NCI-H460 (cell line): ENCODE results near the gene MAP2K6. TPM values are rescaled to one million over a fixed set of nuclear protein-coding genes. Genes with fewer than 3 reads are reported as not detected.

Experiments
- total RNA-seq: library from RNA; depleted of rRNA; stranded (reverse); fragments of >200 nt; shearing (Covaris generic); gene quantifications from 2 replicates; pipeline ENCODE4 v1.2.3, GENCODE V29; 2014; rRNA removed

The MAP2K6 gene
- total RNA-seq, 1 experiment from 2014 or later: 16.4 TPM

Other genes starting within 250 kb of the MAP2K6 start
- gene ABCA10, start 185.9 kb upstream of the MAP2K6 start, total RNA-seq: 6.9 and 7.2 TPM in 2 replicates
- gene ABCA5, start 87.6 kb upstream of the MAP2K6 start, total RNA-seq: 6.2 and 12.4 TPM in 2 replicates